Activated T-cell treated with anti-CD3 and anti-CD28 coated beads for 24 hours (primary cell): Measurements from ENCODE around the gene FAM83F.
"Not testable (repeated sequence)": the region's sequence is repeated elsewhere in the genome, so short reads cannot be mapped to it uniquely, and the experiment has no call there.

Experiments
- DNase-seq: peaks from one replicate; pipeline ENCODE4 v3.0.0-alpha.2; 2020; ENCODE audit warnings: low read depth

Gene FAM83F

DNA sequence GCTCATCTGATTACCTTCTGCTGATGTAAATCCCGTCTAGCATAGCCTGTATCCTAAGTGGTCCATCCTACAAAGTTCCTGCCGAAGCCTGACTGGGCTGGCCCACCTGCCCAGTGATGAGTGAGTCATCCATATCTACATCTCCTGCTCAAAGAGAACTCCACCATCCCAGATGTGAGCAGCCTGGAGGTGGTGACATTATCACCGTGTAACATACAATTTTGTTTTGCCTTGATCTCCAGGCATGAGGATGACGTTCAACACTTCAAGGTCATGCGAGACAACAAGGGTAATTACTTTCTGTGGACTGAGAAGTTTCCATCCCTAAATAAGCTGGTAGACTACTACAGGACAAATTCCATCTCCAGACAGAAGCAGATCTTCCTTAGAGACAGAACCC lies 29.0 kb upstream of the FAM83F start:
- no peak for DNase-seq

DNA sequence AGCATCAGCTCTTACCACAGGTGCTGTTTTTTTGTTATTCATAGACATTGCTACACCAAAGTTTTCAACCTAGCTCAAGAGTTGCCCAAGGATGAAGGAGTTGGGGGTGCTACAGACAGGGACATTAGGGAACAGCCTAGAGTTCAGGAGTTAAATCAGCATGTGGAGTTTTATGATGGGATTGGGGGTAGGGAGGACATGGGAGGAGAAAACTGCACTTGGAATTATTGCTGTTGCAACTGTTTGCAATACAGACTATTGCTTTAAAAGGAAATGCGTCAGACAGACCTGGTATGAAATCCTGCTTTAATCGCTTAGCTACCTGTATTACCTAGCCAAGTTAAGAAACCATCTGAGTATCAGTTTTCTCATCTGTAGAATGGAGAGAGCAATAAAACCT lies 28.3 kb upstream of the FAM83F start:
- DNase-seq = no peak

DNA sequence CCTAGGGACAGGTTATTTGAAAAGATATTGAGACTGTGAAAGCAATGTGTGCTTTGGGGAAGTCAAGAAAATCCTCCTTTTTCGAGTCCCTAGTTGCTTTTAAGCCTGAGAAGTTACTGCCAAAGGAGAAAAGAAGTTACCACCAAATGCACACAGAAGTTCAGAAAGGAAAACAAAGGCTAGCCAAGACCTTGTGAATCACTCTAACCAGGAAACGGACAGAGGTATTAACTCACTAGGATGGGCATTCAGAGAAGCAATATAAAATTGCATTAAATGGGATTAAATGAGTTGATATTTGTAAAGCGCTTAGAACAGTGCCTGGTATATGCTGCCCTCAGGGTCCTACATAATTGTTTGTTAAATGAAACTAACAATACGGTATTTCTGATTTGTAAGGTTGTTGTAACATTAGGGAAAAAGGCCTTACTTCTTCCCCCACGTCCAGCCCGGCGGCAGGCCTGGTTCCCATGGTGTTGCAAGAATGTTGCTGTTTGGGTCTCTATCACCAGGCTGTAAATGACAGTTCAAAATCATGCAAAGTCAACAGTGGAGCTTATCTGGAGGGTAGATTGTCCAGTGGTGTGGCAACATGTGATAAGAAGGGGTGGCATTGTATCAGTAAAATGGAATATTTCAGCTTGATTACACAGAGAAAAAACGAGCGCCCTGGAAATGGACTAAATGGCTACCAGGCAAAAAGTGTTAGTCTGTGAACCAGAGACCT lies 27.5 kb upstream of the FAM83F start:
- DNase-seq = no peak

DNA sequence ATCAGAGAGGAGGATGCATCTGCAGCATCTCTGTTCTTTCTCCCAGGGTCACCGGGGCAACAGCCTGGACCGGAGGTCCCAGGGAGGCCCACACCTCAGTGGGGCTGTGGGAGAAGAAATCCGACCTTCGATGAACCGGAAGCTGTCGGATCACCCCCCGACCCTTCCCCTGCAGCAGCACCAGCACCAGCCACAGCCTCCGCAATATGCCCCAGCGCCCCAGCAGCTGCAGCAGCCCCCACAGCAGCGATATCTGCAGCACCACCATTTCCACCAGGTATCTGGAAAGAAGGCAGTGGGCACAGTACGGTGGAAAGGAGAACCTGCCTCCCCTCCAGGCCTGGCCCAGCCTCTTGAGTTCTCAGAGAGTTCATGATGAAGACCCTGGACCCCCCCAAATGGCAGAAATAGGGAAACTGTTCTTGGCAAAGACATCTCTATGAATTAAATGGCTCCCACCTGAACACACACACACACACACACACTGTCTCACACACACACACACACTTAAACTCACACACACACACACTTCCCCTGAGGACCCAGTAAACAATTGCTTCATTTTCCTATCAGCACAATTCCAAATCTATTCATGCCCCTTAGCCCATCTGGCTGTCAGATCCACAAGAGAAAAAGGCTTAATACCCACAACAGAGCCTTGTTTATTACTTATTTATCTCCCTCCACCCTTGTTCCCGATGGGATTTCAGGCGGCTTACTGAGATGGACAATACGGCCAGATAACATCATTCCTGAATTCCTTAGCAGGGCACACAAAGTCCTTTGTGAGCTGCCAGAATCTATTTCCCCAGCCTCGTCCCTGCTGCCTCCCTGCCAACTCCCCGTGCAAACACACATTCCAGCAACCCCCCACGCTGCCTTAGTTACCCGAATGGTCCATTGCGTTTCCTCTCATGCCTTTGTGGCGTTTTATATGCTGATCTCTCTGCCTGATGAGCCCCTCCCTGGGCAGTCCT lies 26.5 kb upstream of the FAM83F start:
- DNase-seq = no peak

DNA sequence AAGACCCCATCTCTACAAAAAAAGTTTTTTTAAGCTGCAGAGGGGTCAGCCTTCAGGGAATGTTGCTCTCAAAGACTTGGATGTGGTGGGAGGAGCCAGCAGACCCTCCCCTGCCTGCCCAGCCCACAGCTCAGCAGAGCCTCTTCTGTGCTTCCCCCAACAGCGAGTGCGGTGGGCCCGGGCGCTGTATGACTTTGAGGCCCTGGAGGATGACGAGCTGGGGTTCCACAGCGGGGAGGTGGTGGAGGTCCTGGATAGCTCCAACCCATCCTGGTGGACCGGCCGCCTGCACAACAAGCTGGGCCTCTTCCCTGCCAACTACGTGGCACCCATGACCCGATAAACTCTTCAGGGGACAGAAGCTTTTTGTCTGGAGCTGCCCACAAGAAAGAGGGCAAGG lies 24.0 kb upstream of the FAM83F start:
- DNase-seq = no peak

DNA sequence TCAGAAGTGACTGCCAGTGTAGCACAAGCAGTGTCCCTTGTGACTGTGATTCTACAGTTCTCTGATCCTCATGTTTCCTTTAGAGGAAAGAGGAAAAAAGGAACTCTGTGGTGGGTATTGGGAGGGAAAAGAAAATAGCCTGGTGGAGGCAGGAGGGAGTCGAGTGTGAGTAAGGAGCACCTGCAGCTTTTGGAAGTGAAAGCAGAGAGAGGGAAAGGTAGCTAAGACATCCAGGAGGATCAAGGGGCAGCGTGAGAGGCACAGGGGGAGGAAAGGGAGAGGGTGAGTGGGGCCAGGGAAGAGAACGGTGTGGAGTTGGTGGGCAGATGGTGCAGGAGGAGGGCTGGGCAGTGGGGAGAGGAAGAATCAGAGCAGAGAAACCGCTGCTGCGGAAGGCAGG lies 22.1 kb upstream of the FAM83F start:
- DNase-seq = no peak

DNA sequence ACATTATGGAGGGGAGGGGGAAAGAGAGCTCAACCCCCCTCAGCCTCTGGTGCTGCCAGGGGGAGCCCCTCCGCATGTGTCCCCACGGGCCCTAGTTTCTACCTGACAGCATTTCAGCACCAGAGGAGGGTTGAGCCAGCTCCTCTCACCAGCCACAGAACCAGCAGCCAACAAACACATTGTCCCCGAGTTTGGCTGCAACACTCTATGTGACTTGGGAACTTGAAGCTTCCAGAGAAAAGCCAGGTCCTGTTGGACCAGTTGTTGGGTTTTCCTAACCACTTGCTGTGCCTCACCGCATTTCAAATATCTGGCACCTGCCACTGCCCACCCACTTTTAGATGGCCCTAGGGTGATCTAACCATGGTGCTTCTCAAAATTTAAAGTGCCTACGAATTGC lies 21.1 kb upstream of the FAM83F start:
- no peak for DNase-seq

DNA sequence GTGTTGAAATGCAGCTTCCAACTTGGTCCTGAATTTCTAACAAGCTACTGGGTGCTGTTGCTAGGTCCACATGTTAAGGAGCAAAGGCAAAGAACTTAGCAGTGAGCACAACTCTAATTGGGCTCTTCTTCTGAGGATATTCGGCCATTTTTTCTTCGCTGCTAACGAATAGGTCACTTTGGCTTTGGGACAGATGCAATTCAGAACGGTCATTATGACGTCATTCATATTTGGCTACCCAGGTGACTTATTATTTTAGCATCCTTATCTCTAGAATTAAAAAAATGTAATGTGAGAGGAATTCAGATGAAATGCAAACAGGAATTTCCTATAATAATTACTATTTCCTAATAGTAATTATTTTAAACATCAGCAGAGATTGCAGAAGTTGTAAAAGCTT lies 20.7 kb upstream of the FAM83F start:
- no peak for DNase-seq

DNA sequence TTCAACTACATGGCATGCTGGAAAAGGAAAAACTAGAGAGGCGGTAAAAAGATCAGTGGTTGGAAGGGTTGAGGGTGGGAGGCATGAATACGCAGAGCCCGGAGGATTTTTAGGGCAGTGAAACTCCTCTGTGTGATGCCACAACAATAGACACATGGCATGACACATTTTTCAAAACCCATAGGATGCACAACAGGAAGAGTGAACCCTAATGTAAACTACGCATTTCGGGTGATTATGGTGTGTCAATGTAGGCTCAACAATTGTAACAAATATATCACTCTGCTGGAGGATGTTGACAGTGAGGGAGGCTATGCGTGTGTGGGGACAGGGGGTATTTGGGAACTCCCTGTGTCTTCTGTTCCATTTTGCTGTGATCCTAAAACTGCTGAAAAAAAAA lies 15.7 kb upstream of the FAM83F start:
- DNase-seq = no peak

DNA sequence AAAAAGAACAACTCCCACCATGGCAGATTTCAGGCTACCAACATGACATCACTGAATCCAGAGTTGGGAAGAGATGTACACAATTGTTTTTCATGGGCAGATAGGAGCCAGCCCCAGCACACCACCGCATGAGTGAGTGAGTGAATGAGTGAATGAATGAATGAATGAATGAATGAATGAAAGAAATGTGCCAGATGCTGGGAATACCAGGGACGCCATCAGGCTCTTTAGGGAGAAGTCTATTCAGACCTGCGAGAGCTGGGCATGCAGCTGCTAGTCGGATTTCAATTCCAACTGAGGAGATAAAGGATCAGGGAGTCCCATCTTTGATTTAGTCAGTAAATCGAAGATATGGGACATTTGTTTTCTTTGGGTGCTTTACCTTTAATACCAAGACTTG lies 15.3 kb upstream of the FAM83F start:
- DNase-seq = no peak

DNA sequence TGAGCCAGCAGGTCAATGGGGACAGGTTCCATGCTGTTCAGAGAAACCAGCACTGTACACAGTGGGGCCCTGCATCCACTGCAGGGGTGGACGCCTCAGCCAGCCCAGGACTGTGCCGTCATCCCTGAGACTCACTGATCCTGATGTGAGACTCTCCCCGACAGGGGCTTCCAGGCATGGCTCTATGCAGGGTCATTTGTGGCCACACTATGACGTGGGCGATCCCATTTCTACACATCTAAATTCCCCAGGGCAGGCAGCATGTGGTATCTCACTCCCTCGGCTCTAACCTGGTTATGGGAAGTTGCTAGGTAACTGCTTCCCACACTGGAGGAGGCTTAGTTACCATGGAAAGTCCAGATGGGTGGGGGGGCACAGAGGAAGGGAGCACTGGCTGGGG lies 14.2 kb upstream of the FAM83F start:
- no peak for DNase-seq

DNA sequence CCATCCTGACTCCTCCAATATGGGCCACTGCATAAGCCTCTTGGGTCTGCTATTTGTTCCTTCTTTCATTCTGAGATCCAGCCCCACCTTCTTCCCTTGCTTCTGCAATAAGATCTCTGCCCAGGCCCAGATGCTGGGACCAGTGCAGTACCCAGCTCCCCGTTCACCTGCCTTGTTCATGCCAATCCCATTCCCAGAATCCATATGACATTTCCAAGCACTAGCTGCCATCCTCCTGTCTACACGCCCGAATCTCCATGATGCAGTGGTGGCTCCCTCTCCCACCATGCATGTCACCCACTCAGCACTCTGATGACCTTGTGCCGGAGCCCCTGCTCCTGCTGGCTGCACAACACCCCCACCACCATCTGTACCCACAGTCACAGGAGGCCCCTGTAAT lies 11.4 kb upstream of the FAM83F start:
- no peak for DNase-seq

DNA sequence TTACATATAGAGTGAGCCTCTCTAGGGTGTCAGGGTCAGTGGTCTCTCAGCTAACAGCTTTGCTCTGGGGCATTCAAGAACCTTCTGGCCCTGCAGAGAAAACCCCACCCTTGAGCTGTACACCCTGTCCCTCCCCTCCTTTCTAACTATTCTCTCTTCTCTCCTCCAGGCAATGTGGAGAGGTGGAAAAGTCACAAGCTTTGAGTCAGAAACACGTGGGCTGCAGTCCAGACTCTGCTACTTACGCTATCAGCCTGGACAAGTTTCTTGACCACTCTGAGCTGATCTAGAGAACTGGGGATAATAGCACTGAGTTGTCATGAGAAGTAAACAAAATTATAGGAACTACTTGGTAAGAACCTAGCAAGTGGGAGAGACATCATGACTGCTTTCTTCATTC lies 10.7 kb upstream of the FAM83F start:
- no peak for DNase-seq

DNA sequence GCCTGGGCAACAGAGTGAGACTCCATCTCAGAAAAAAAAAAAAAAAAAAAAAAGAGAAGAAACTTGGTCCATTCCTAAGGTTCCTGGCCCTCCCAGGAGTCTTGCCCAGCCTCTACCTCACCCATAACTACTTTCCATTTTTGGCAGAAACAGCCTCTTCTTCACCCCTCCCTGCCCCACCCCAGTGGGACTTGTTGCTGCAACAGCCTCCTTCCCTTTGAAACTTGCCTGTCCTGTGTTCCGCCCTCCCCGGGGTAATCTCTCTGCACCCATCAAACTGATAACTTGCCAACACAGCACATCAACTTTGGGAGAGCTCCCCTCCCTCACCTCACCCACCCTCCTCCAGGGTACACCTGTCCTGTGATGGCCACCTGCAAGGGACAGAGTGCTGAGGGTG lies 10.0 kb upstream of the FAM83F start:
- DNase-seq = no peak

DNA sequence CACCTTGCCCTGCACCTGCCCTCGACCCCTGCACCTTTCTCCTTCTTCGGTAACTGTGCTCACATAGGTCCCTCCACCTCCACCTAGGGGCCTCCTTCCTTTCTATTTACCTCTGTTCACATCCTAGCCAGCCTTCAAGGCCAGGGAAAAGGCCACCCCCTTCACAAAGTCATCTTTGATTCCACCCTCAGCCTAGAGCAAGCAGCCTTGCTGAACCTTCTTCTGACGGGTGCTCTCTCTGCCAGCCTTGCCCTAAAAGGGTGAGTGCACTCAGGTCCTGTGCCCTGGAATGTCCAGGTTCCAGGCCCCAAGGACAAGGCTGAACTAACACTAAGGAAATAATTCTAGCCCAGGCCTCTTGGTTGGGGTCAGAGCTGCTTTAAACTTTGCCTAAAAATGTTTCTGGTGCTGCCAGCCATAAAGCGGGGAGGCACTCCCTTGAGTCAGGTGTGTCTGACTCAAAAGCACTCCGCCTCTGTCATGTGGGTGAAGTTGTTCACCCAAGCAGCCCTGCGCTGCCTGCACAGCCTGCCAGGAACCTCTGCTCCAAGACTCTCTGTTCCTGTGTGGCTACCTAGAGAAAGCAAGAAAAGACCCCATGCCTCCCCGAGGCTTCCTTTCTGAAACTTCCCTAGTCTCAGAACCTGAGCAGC lies 9.2 kb upstream of the FAM83F start:
- no peak for DNase-seq

DNA sequence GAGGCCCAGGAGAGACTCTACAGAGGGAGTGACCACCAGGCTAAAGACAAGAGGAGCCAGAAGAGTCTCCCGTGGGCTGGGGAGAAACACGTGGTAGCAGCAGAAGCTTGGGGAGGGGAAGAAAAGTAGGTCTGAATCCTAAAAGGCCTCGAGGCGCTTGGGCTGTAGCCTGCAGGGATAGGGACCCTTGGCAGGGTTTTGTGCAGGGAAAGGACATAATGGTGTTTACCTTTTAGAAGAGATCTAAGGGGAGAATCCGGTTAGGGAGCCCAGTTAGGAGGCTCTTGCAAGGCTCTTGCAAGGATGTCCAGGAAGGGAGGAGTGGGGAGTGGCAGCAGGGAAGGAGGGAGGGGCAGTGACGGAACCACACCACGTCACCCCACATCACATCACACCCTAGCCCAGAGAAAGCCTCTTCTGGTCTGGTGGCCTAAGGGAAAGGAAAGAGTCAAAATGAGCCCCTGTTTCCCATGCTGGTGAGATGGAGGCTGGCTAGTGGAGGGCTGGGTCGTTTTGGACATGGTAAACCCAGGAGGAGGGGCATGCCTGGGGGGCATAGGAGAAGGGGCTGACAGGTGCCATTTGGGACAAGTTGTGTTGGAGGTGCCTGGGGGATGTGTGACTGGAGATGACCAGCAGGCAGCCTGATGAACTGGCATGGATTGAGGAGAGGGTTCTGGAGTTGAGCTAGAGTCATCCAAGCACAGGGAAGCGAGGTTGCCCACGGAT lies 6.2 kb upstream of the FAM83F start:
- DNase-seq = no peak

DNA sequence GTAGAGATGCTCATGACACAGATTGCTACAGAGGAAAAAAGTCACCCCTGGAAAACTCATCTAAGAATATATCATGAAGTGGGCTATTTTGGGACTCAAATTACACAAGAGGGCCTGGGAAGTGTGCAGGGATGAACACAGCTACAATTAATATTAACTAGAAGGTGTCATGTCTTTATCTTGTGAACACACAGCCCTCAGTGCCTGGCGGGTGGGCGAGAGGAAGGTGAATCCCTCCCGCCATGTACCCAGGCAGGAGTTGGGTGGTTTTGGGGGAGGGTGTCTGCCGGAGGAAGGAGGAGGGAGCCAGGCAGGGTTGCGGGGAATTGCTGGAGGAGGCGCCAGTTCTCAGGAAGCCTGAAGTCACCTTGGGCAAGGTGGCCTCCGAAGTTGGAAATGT lies 5.1 kb upstream of the FAM83F start:
- no peak for DNase-seq

DNA sequence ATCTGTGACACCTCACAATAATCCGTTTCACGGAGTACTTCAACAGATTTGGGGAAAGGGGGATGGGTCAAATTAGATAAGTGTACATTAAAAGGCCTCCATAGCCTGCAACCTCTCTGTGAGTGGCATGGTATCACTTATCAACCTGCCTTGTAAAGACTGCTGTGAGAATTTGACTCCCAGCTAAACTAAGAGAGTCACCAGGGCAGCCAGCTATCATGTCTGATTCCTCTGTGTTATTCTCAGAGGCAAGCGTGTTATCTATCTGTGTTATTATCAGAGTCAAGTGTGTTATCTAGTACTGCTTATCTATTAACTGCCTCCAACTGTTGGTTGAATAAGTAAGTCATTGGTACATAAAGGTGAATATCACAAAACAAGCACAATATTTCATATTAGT lies 4.1 kb upstream of the FAM83F start:
- no peak for DNase-seq

DNA sequence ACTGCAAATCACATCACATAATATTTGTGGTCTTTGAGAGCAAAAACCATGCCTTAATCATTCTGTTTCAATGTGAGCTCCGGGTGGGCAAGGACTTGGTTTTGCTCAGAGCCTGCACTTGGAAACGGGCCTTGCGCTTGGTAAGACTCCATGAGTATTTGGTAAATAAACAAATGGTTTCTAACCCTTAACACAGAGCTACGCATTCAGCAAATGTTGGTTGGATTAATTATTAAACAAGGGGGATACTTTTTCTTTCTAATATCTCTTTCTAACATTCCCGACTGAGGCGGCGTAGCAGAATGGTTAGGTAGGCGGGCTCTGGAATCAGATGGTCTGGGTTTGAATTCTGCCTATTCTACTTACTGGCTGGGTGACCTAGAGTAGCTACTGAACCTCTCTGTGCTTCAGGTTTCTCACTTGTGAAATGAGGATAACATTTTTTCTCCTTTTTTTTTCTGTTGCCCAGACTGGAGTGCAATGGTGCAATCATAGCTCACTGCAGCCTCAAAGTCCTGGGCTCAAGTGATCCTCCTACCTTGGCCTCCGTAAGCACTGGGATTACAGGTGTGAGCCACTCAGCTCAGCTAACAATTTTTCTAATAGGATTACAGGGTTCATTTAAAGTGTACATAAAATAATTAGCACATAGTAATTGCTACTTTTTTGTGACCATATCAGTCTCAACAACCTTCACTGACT lies 3.4 kb upstream of the FAM83F start:
- DNase-seq = no peak

DNA sequence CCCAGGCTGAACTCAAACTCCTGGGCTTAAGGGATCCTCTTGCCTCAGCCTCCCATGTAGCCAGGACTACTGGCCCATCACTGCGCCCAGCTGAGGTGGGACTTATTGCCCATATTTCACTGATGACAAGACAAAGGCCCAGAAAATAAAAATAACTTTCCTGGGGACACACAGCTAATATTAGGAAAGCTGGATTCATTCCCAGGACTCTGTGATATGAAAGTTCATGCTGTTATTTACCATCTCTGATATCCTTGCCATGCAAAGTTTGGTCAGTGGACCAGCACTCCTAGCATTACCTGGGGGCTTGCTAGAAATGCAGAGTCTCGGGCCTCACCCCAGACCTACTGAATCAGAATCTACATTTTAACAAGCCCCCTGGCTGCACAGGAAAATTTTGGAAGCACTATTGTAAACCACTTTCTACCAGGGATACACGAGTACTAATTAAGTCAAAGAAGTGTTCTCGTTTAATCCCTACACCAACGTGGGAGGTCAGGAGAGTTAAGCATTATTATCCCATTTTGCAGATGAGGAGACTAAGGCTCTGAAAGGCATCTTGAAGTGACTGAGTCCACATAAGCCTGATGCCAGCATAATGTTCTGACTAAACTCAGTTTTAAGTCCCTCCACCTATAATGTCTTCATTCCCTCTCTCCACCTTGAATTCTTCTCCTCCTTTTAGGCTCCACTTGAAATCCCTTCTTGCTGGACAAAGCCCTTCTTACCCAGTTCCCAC lies 2.5 kb upstream of the FAM83F start:
- DNase-seq = no peak

DNA sequence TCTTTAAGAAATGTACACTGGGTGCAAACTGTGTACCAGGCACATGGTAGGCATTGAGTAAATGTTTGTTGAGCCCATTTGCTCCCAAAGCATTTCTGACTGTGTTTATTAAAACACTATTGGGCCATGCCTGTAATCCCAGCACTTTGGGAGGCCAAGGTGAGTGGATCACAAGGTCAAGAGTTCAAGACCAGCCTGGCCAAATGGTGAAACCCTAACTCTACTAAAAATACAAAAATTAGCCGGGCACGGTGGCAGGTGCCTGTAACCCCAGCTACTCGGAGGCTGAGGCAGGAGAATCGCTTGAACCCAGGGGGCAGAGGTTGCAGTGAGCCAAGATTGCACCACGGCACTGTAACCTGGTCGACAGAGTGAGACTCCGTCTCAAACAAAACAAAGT lies 1.9 kb upstream of the FAM83F start:
- DNase-seq = not testable (repeated sequence)
